GM10248 (cell line): ENCODE measurements around the gene EPHA4.

Experiments
- CTCF ChIA-PET: fragments of 300-600 bp; sonication (Branson Sonifier 250); formaldehyde crosslinking; extraction: SDS; loops from one replicate; lab custom pipeline; 2021; ENCODE audit warnings: antibody characterized with exemption; lab: Yijun Ruan, JAX
- POLR2A ChIA-PET: fragments of 350-650 bp; sonication (Branson Sonifier 250); formaldehyde crosslinking; extraction: SDS; loops from one replicate; lab custom pipeline; 2020; ENCODE audit warnings: antibody characterized with exemption; lab: Yijun Ruan, JAX
- DNase-seq: peaks from one replicate; pipeline ENCODE4 v3.0.0; 2012; ENCODE audit errors: extremely low spot score
- TF ChIP-seq, protein P1 (sequence below): IDR thresholded peaks from 2 replicates; pipeline ENCODE4 v1.5.1; 2012; ENCODE audit warnings: mild to moderate bottlenecking, low read depth; ENCODE audit errors: extremely low read depth, missing control alignments, control extremely low read depth

Gene EPHA4

DNA sequence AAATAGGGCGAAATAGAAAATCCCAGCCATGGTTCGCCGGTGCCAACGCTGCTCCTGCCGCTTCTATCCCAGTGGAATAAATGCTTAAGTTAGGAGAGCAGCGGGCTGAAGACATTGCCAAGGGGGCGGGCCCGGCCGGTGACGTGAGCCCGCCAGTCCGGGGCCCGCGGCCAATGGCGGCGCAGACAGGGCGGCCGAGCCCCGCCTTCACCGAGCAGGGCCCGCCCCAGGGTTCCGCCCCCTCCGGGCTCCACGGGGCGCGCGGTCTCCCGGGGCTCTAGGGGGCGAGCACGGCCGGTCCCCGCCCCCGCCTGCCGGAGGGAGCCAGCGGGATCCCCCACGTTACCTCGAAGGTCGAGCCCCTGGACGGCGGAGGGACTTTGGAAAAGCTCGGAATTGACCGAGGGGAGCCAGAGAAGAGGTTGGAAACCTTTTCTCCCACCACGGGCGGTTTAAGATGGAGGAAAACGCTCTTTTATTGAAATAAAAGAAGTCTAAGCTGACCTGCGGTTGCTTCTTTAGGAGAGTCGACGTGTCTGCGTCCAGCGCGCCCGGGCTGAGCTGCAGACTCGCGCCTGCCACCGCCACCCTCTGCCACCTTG, at the start of gene EPHA4:
TSS of gene EPHA4 (minus strand) at position 86 of the 602 bp plus-strand sequence. CDS start at position 30, 56 bp downstream.
- POLR2A ChIA-PET: no interaction called here
- CTCF ChIA-PET: interaction anchor here (1.1 to 3.3 kb wide), 9 partner anchors 10 to 1835 kb away, joined by 4 to 19 read pairs (median 11); no protein-coding TSS in a partner anchor
- peak; percentile 91 for DNase-seq
- TF ChIP-seq, protein P1, sequence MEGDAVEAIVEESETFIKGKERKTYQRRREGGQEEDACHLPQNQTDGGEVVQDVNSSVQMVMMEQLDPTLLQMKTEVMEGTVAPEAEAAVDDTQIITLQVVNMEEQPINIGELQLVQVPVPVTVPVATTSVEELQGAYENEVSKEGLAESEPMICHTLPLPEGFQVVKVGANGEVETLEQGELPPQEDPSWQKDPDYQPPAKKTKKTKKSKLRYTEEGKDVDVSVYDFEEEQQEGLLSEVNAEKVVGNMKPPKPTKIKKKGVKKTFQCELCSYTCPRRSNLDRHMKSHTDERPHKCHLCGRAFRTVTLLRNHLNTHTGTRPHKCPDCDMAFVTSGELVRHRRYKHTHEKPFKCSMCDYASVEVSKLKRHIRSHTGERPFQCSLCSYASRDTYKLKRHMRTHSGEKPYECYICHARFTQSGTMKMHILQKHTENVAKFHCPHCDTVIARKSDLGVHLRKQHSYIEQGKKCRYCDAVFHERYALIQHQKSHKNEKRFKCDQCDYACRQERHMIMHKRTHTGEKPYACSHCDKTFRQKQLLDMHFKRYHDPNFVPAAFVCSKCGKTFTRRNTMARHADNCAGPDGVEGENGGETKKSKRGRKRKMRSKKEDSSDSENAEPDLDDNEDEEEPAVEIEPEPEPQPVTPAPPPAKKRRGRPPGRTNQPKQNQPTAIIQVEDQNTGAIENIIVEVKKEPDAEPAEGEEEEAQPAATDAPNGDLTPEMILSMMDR: peak; percentile 16

DNA sequence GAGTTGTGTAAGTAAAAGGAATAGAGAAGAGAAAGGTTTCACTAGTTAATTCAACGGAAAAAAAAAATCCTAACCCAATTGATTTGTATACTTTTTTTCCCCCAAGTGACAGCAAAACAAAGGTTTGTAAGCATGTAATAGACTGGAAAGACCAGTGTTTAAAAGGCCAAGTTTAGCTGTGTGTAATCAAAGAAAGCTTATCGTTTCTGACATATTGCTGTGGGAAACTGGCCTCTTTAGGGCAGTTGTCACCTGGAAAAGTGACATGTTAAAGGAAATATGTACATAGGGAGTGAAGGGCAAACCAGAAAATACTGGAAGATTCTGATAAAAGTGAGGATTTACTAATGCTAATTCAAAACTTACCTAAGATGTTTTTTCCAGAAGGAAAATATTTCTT, 45.9 kb upstream of the EPHA4 start:
- CTCF ChIA-PET: interaction anchor here (1.2 to 1.3 kb wide), 2 partner anchors 12 to 93 kb away, joined by 3 read pairs; no protein-coding TSS in a partner anchor
- POLR2A ChIA-PET: no interaction called here
- no peak for DNase-seq
- TF ChIP-seq, protein P1: no peak

DNA sequence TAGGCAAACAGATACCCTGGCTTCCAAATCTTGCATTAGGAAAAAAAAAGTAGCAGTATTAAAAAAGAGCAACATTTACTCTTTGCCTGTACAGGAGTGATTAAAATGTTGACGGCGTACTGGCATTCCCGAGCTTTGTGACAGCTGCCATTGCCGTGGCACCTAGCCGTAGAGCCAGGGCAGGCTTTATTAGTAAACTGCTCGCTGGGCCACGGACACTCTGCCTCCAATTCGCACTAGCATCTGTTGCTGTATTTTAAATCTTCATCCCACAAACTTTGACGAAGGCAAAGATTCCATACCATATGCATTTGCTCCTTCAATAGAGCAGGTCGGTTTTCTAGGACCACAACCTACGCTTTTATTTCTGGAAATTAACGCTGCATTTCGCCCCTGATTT, 44.5 kb upstream of the EPHA4 start:
- ChIA-PET CTCF (no interaction called here), POLR2A (no interaction called here)
- TF ChIP-seq, protein P1: no peak
- no peak for DNase-seq

DNA sequence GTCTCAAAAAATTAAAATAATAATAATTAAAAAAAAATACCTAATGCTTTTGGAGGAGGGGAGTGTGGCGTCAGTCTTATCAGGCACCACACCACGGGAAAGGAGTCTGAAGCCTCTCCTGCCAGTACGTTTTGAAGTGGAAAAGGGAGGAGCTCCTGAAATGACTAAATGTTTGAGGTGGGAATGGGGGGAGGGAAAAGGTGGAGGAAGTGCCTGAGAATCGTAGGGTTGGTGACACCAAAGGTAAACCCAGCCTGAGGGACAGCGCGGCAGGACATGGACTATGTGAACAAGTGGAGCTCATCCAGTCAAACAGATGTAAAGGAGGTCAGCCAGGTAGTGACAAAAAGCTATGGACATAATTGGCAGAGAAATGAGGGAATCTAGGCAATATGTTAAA, 42.2 kb upstream of the EPHA4 start:
- TF ChIP-seq, protein P1: no peak
- ChIA-PET CTCF (no interaction called here), POLR2A (no interaction called here)
- DNase-seq: no peak

- ChIA-PET CTCF (interaction anchor here (0.9 to 1.0 kb wide), 2 partner anchors 8 to 23 kb away, joined by 3 read pairs; no protein-coding TSS in a partner anchor), POLR2A (no interaction called here)
- TF ChIP-seq, protein P1: no peak
These were observed 40.7 kb upstream of the EPHA4 start for GRCh38 chr2:221612800-221613199.

DNA sequence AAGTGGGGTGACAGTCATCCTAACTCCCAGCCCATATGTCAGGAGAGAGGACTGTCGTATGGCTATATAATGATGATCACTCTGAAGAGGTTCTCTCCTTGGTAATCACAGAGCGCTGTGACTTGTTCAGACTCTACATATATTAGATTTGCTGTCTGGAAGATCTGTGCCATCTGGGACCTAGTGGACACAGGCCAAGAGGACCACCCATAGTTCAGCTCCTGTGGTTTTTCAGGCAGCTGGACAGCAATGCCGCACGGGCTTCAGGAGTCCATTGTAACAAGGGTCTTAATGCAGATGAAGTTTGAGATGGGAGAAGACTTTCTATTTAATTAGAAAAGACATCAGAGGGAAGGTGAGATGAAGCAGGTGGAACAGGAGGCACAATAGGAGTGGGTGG, 40.1 kb upstream of the EPHA4 start:
- ChIA-PET CTCF (interaction anchor here (1.0 kb wide), 1 partner anchor 9 kb away, joined by 3 read pairs; no protein-coding TSS in a partner anchor), POLR2A (no interaction called here)
- TF ChIP-seq, protein P1: no peak
- no peak for DNase-seq

More at GRCh38 chr2:221612800-221613199, 40.7 kb upstream of the EPHA4 start:
- no peak for DNase-seq
